Measurements from ENCODE around the gene SEC24A.
A peak's percentile ranks its signal among the peaks of the same experiment; 100 is the strongest.
"Not testable (repeated sequence)": the region's sequence is repeated elsewhere in the genome, so short reads cannot be mapped to it uniquely, and the experiment has no call there.

SEC24A gene

GRCh38 chr5:134648425-134649162, at the start of gene SEC24A:
Gene SEC24A, plus strand, starts transcription at chr5:134648785. Its CDS starts 292 bp downstream, at chr5:134649077.
- peak; percentile 92 for DNase-seq

- DNase-seq = not testable (repeated sequence)
Observed at GRCh38 chr5:134599820-134600219, 48.8 kb upstream of the SEC24A start.

DNA sequence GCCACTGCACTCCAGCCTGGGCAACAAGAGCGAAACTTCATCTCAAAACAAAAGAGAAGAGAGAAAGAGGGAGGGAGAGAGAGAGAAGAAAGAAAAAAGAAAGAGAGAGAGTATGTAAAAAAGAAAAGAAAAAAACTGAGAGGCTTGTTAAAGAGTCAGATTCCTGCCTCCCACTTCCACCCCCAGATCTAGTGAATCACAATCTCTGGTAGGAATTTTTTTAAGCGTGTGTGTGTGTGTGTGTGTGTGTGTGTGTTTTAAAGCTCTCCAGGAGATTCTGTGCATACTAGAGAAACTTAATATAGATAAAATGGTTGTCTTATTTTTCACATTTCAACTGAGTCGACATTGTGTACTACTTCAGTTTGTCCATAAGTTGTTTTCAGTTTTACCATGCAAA, 48.0 kb upstream of the SEC24A start:
- no peak for DNase-seq

DNA sequence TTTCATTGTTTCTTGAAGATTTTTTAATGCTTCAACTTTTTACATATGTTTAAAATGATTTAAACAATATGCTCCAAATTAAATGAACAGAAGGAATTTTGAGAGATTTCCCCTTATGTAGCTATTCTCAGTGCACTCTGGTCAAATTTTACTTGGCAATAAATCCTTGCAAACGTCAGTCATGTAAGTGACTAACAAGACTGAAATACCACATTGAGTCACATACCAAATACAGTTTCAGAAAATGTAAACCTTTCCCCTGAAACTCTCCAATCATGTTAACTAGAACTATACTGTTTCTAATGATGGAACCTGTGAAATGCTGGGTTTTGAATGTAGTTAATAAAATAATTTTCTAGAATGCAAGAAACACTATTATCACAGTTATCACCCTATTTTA, 45.5 kb upstream of the SEC24A start:
- no peak for DNase-seq

DNA sequence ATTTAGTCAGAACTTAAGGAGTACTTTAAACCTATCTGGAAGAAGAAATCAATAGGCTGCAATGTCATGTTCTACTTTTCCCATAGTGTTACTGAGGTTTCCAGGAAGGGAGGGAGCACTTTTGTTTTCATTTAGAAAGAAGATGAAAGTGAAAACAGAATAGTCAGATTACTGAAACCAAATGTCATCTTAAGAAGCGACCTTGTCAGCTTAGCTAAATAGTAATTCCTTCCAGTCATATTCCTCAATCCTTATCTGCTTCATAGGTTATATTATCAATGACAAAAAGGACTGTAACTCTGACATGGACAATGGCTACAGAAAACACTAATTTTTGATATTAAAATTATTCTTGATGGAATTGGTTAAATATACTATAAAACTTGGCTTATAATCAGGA, 43.7 kb upstream of the SEC24A start:
- DNase-seq = no peak

GRCh38 chr5:134606726-134607125, 41.9 kb upstream of the SEC24A start:
- DNase-seq = no peak

DNA sequence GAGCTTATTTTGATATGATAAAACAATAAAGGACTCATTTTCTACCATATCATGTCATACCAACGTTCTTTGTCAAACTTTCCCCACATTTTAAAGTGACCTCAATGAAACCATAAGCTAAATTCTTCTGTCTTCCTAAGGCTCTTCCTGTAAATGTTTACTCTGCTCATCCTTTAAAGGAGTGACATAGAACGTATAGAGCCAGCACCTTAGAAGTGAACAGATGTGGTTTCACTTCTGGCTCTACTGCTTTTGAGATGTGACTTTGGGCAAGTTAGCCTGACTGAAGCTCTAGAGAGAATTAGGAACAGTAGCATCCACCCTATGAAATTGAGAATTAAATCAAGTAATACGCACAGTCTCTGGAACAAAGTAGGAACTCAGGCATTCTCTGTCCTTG, 40.0 kb upstream of the SEC24A start:
- no peak for DNase-seq

DNA sequence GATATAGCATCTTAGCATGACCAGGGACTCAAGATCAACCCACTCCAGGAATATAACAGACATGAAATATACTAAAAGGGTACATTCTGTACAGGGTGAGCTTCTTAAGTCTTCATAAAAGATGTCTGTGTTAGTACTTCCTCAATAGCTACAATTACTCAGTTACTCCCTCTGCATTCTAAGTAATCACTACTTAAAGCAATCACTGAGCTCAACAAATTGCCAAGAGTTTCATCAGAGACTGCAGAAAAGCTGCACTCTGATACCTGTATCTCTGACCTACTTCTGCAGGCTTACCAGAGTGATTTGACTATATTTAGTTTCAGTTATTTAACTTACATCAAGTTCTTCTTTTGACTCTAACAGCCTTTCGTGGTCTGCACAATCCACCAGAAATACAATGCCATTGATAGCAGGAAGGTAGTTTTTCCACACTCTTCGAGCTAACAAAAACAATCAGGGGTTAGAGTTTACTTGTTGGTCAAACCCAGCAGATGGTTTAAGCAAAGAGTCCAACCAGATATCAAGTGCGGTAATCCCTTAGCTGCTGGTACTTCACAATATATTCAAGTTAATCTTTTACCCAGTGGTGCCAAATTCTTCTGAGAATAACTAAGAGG, 39.2 kb upstream of the SEC24A start:
- no peak for DNase-seq

DNA sequence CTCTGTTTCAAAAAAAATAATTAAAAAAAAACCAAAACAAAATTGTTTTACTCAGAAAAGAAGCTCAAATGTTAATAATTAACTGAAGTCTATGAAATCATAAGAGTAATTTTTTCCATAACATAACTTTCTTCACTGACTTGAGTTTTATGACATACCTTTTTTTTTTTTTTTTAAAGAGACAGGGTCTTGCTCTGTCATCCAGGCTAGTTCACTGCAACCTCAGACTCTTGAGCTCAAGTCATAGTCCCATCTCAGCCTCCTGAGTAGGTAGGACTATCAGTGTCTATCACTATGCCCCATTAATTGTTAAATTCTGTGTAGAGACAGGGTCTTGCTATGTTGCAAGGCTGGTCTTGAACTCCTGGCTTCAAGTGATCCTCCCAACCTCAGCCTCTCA, 37.9 kb upstream of the SEC24A start:
- no peak for DNase-seq

- DNase-seq = no peak
Observed at GRCh38 chr5:134611515-134611914, 37.1 kb upstream of the SEC24A start.

- no peak for DNase-seq
Observed at GRCh38 chr5:134614450-134615085, 34.0 kb upstream of the SEC24A start.

GRCh38 chr5:134620634-134621033, 28.0 kb upstream of the SEC24A start:
- no peak for DNase-seq

GRCh38 chr5:134625559-134625958, 23.0 kb upstream of the SEC24A start:
- DNase-seq = no peak

DNA sequence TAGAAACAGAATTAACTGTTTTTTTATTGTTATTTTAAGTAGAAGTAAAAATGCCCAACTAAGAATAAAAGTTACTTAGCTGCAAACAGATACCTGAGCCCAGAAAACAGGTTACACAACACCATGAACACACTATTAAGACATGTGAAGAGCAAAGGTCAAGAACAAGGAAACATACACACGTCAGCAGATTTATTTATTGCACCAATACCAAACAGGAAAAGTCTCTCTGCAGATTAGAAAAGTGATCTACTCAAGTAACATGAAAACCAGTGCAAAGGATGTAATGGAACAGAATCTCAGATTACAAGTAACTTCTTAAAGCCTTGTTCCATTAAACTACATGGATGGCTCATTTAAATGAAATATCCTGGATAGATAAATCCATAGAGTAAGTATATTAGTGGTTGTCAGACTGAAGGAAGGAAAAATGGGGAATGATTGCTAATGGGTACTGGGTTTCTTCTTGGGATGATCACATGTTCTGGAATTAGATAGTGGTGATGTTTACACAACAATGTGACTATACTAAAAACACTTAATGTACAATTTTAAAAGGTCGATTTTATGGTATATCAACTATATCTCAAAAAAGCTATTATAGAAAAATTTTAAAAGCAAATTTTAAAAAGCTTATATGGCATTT, 22.1 kb upstream of the SEC24A start:
- DNase-seq = no peak

GRCh38 chr5:134634227-134634626, 14.4 kb upstream of the SEC24A start:
- DNase-seq = no peak

GRCh38 chr5:134635366-134635765, 13.2 kb upstream of the SEC24A start:
- peak; percentile 23 for DNase-seq

DNA sequence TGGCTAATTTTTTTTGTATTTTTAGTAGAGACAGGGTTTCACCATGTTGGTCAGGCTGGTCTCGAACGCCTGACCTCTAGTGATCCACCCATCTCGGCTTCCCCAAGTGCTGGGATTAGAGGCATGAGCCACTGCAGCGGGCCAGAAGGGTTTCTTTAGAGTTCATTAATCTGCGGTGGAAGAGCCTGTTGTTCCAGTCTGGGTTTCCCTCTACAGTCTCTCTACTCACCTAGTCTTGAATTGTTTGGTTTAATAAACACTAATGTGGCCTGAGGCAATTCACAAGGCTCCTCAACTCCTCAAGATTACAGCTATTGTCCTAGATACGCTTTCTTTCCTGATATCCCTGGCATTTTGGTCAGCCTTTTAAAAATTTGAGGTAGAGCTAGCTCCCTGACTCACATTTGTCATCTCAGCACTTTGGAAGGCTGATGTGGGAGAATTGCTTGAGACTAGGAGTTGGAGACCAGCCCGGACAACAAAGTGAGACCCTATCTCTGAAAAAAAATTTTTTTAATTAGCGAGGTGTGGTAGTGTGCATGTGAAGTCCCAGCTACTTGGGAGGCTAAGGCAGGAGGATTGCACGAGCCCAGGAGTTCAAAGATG, 11.4 kb upstream of the SEC24A start:
- no peak for DNase-seq

- no peak for DNase-seq
Observed at GRCh38 chr5:134638760-134639201, 9.8 kb upstream of the SEC24A start.

GRCh38 chr5:134642931-134643530, 5.6 kb upstream of the SEC24A start:
- no peak for DNase-seq

DNA sequence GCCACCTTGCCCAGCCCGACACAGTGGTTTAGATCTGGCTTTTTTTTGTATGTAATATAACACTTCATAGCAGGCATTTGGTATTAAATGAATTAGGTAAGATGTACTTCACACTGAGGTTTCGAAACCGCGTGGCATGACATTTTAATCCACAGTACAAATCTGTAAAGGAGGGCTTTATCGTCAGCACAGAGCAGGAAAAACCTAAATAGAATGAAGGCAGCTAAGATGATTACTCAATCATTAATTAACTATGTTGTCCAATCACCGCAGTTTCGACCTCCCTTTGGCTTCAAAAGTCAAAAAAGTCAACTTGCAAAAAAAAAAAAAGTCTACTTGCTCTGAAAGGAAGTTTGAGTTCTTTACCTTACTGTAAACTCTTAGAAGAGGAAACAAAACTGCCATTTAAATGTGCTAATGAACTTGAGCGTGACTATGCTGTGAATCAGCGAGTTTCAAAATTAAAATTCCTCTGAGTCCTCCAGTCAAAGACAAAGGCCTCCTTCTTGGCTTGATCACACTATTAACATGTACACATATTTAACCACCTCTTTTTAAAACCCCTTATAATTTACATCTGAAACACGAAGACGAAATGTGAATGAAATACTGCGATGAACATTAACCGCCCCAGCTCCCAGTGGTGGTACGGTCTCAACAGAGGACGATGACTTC, 698 bp upstream of the SEC24A start:
- DNase-seq = peak; percentile 60

GRCh38 chr5:134649163-134649835, 714 bp downstream of the SEC24A start:
- DNase-seq = peak; percentile 20

- not testable (repeated sequence) for DNase-seq
Observed at GRCh38 chr5:134650660-134651059, 2.1 kb downstream of the SEC24A start.

Measured in stimulated activated CD4-positive, alpha-beta T cell treated with anti-CD3 and anti-CD28 coated beads, Interleukin-15, amount 100 ng/mL, for 24 hours (primary cell).